NCI-H1092 treated with DMSO at 0.1 percent for 48 hours (cell line): Measurements from ENCODE around the gene PTCRA.
"Not testable (repeated sequence)": the region's sequence is repeated elsewhere in the genome, so short reads cannot be mapped to it uniquely, and the experiment has no call there.

Experiments used
- DNase-seq: peaks from one replicate; lab custom pipeline; 2025; lab: John Stamatoyannopoulos, UW

Gene PTCRA

DNA sequence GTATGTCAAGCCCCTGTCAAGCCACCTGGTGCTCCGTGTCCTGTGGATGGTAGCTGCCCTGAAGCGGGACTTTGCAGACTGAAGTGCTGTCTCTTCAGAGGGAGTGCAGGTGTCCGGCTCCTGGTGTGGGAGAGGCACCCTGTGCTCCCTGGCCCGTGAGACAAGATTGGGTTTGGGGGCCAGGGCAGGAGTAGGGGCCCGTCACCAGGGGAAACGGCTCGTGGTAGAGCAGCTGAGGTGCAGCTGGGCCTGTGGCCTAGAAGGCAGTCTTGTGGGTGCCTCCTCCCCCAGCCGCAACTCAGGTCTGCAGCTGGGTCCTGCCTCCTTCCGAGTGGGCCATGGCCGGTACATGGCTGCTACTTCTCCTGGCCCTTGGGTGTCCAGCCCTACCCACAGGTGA is at the start of gene PTCRA:
PTCRA (plus strand) TSS at position 322 of the 400 bp plus-strand sequence; CDS start at position 339, 17 bp downstream.
- no peak for DNase-seq

DNA sequence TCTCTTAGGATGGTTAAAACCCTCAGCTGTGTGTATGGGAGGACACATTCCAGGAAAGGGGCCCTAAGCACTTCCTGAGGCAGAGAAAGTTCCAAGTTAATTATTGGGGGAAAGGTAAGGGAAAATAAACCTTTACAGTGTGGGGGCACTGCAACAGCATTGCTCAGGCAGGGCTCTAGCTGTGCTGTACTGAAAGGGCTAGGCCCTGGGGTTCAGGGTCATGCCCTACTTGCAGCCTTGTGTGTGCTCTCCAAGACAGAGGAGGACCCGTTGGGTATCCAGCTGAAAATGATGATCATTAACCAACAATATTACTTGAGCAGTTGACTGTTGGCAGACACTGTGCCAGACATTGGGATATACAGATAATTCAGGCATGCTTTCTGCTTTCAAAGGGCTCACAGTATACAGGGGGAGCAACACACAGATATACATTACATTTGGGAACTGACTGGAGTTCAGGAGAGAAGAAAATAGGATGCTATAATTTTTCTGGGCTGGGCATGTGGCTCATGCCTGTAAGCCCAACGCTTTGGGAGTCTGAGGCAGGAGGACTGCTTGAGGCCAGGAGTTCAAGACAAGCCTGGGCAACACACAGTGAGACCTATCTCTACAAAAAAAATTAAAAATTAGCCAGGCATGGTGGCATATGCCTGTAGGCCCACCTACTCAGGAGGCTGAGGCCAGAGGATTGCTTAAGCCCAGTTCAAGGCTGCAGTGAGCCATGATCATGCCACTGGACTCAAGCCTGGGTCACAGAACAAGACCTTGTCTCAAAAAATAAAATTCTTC is 45.5 kb upstream of the PTCRA start:
- no peak for DNase-seq

DNA sequence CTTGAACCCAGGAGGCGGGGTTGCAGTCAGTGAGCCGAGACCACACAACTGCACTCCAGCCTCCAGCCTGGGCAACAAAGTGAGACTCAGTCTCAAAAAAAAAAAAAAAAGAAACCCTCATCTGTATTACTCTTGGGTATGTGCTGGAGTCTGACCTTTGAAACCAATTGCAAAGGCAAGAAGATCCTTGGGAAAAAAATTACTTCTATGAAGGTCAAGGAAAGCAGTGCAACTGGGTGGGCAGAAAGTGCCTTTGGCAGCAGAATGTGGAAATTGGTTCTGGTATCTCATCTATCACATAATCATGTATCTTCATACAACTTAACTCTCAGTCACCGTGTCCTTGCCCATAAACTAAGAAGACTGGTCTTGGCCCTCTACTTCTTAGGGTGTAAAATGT is 44.1 kb upstream of the PTCRA start:
- no peak for DNase-seq

DNA sequence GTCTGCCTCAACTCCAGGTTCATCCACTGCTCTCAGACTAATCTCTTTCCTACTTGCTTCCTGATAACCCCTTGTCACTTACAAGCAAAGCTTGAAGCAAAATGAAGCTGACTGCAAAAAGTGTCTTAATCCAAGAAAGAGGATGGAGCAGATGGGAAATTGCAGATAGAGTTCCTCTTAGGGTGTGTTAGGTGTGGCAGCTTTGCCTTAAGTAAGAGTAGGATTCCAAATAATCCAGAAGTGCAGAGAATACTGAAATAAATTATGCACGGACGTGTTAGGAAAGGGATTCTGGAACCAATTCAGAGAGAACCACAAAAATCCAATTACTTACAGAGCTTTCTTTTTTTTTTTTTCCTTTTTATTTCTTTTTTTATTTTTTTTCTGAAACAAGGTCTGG is 42.5 kb upstream of the PTCRA start:
- DNase-seq = no peak

GRCh38 chr6:42877695-42878094 is 38.2 kb upstream of the PTCRA start:
- DNase-seq = no peak

DNA sequence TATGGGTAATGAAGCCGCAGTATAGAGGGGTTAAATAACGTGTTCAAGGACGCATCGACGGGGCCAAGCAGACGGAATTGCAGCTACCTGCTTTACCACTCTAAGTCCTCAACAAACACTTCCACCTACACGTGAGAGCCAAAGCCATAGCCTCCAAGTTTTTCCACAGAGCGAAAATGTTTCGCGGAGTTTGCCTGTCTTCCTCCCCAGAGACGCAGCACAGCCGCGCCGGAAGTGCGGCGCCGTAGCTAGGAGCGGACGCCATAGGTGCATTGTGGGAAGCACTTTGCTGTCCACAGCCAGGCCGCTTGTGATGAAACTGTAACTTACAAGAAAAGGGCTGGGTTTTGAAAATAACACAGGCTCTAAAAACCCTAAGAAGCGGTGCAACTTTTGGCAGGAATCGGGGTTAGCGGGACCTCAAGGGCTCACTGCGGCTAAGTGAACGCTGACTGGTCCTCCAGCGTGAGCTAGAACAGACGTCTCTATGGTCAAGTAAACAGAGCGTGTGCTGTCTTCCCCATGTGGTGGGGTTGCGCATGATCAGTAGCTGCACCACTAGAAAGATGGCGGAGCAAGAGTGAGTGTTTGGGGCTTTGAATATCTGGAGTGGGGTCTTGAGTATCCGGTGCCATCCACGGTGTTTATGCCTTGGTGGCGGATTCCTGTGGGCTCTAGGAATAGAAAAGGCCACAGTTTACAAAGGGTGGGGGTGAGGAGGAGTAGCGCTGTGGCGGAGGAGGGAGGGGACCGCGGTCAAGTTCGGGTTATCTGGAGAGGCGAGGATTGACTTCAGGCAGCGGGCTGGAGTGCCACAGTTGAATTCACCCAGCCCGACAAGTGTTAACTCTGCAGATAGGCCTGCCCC is 36.2 kb upstream of the PTCRA start, which contains the start of gene RPL7L1:
RPL7L1 (plus strand) TSS at position 245 of the 868 bp plus-strand sequence; CDS start at position 540, 295 bp downstream.
- peak; percentile 94 for DNase-seq

GRCh38 chr6:42880240-42880817 is 35.5 kb upstream of the PTCRA start:
- not testable (repeated sequence) for DNase-seq

DNA sequence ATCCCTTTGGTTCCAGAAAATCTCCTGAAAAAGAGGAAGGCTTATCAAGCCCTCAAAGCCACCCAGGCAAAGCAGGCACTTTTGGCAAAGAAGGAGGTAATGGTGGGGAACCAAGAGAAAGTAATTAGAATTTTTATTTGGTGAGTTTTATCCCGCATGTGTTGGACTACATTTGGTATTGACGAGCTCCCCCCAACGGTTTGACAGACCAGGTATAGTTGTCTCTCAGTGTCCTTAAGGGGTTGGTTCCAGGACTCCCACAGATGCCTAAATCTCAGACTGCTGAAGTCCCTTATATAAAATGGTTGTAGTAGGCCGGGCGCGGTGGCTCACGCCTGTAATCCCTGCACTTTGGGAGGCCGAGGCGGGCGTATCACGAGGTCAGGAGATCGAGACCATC is 35.0 kb upstream of the PTCRA start:
- not testable (repeated sequence) for DNase-seq

GRCh38 chr6:42885702-42886101 is 30.2 kb upstream of the PTCRA start:
- DNase-seq = no peak

DNA sequence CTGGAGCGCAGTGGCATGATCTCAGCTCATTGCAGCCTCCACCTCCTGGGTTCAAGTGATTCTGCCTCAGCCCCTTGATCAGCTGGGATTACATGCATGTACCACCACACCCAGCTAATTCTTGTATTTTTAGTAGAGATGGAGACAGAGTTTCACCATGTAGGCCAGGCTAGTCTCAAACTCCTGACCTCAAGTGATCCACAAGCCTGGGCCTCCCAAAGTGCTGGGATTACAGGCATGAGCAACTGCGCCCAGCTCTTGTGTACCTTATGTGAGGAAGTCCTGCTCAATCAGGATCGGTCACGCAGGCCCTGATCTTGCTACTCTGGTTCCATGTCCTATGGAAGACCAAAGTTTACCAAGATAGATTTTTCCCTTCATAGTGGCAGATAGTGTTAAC is 27.7 kb upstream of the PTCRA start:
- DNase-seq = not testable (repeated sequence)

DNA sequence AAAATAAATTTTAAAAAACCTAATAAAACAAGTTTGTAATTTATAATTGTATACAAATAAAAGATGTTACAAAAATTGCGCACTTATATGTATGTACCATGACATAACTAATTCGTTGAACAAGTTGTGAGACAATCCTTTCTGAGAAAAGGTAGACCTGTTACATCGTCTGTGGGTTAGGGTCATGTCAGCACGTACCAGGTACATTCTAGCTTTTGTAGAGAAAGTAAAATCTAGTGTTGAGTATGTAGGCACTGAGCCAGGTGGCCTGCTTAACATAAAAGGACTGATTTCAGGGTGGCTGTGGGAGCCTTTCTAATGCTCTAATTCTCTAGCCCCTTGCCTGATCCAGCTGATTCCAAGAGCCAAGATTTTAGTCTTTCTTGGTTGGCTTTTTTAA is 26.0 kb upstream of the PTCRA start:
- no peak for DNase-seq

DNA sequence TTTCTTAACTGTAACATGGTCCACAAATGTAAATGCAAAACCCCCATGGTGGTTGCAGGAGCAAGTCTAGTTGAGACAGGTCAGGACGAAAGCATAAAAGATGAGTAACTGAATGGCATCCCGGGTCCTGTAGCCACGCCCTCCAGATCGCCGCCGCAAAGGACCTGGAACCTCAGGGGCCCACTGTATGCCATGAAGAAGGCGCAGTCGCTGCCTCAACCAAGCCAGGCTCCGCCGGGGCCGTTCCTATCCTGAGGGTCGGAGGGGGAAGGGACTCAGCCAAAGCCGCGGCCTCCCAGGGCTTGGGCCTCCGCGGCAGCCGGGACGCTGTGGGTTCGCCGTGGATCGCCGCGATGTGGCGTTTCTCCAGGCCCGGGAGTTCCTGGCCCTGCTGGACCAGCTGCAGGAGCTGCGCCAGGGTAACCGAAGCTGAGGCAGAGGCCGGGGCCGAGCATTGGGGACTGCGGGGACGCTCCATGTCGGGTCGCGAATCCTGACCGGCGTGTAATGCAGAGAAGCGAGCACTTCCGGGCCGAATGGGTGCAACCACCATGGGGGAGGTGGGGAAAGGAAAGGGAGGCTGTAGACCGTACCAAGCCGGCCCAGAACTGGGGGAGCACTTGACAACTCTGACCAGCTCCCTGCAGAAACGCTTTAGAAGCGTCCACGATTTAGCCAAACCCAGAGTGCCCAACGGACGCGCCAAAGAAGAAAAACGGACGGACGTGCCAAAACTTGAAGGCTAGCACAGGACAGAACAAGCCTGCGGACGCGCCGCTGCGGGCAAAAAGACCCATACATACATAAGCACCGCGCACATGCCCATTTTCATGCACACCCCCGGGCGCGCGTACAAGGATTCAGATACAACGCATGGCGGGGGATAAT is 25.3 kb upstream of the PTCRA start:
- peak; percentile 94 for DNase-seq

DNA sequence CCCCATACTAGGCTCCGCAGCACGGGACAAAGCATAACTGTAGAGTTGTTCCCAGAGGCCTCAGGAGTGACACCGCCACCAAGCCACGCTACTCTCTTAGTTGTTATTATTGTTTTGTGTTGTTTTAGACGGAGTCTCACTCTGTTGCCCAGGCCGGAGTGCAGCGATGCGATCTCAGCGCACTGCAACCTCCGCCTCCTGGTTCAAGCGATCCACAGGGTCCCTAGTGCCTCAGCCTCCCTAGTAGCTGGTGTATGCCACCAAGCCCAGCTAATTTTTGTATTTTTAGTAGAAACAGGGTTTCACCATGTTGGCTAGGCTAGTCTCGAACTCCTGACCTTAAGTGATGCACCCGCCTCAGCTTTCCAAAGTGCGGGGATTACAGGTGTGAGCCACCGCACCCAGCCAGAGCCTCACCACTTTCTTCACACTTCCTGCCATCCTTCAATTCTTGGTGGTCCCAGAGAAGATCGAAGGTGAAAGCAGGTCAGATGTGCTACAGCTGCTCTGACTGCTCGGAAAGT is 24.6 kb upstream of the PTCRA start:
- DNase-seq = no peak

DNA sequence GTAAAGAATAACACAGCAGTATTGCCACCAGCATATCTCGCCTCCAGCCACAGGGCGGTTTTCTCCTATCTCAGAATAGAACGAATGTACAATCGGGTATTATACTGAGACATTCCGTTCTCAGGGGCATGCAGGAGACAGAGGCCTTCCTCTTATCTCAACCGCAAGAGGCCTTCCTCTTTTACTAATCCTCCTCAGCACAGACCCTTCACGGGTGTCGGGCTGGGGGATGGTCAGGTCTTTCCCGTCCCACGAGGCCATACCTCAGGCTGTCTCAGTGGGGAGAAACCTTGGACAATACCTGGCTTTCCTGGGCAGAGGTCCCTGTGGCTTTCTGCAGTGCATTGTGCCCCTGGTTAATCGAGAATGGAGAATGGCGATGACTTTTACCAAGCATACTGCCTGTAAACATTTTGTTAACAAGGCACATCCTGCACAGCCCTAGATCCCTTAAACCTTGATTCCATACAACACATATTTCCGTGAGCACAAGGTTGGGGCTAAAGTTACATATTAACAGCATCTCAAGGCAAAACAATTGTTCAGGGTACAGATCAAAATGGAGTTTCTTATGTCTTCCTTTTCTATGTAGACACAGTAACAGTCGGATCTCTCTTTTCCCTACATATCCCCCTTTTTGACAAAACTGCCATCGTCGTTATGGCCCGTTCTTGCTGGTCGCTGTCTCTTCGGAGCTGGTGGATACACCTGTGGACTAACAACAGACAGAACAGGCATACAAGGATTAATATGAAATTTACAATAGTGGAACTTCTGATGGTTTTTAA is 21.6 kb upstream of the PTCRA start:
- DNase-seq = not testable (repeated sequence)

DNA sequence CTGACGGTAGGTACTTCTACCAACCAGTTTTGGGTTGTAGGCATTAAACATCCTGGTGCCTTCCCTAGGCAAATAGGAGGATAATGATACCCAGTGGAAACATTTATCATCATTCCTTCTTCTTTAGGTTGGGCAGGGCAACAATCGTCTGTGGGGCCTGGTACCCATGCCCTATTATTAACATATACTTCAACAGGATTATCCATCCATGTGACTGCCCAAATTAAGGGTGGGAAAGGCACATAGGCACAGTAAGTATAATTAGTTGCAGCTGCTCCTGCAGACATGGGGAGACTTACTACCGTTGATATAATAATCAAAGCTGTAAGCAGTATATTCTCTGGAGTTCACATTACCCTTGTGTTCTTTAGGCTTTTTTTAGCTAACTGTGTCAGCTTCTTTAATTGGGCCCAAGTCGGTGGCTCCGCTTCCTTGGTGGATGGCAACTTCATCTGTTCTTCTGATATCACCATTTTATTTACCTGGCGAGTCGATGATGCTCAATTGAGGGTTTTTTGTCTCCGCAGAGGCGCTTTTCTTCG is 19.6 kb upstream of the PTCRA start:
- DNase-seq = no peak

DNA sequence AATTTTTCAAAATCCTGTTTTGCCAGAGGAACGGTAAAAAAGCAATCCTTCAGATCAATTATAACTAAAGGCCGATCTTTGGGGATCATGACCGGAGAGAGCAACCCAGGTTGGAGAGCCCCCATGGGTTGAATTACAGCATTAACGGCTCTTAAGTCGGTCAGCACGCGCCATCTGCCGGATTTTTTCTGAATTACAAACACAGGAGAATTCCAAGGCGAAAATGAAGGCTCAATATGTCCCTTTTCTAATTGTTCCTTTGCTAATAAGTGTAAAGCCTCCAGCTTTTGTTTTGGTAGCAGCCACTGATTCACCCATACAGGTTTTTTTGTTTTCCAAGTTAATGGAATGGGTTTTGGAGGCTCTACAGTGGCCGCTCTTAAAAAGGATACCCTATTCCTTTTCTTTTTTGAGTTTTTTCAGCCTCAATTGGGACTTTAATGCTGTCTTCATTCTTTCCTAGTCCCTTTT is 16.9 kb upstream of the PTCRA start:
- DNase-seq = peak; percentile 41

- DNase-seq = no peak
Observed at GRCh38 chr6:42899871-42900270, 16.0 kb upstream of the PTCRA start.

DNA sequence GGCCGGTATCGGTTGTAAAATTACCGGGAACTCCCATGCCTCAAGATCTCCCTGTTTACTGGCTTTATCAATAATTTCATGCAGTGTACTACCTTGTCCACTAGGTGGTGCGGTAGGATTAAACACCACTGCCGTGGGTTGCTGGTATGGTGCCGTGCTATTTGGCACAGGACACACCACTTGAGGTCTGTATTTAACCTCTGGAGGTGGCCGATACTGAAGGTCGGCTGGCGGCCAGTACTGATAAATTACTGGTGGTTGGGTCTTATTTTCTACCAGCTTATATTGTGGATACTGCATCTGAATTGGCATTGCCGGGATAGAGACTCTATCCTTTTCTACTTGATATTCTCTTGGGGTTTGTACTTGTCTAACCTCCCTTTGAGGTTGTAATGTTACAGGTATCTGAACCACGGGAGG is 14.3 kb upstream of the PTCRA start:
- DNase-seq = peak; percentile 85

DNA sequence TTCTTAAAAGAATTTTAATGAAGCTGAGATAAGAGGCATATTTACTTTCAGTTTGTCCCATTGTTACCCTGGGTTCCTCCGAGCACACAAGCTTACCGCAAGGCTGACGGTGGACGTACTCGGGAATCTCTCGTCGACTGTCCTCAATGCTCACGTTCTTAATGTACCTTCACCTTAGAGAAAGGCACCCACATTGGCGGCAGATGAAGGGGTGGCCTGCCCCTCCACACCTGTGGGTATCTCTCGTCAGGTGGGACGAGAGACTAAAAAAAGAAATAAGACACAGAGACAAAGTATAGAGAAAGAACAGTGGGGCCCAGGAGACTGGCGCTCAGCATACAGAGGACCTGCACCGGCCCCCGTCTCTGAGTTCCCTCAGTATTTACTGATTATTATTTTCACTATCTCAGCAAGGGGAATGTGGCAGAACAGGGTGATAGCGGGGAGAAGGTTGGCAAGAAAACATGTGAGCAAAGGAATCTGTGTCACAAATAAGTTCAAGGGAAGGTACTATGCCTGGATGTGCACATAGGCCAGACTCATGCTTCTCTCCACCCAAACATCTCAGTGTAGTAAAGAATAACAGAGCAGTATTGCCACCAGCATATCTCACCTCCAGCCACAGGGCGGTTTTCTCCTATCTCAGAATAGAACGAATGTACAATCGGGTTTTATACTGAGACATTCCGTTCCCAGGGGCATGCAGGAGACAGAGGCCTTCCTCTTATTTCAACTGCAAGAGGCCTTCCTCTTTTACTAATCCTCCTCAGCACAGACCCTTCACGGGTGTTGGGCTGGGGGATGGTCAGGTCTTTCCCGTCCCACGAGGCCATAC is 13.2 kb upstream of the PTCRA start:
- not testable (repeated sequence) for DNase-seq
